Measurements from ENCODE around the gene ACTR6.

- TF ChIP-seq EZH2 (IDR thresholded peaks at IDR 0.05; ENCODE audit: low read length, missing control alignments): no peak
- no peak for TF ChIP-seq CTCF (conservative IDR thresholded peaks at IDR 0.05 in 1 of 2, IDR thresholded peaks at IDR 0.05 in 1 of 2; ENCODE audit: low read depth in 1 of 2, low read length in 2 of 2)
These were observed 54.3 kb downstream of the ACTR6 start for GRCh38 chr12:100254876-100255275.
